T-helper 1 cell treated with Interleukin-12 subunit alpha and Interleukin-12 subunit beta and Interleukin-4 antibody, amounts not matched to agents 30 μg/mL and 1 μg/mL, for 36 hours (primary cell): ENCODE measurements around the gene SCLY.

Experiments
- H3K27ac Mint-ChIP-seq: one replicate; pipeline ENCODE4 v1.8.0; 2021; ENCODE audit warnings: mild to moderate bottlenecking, mixed read lengths
- H3K27me3 Mint-ChIP-seq: one replicate; pipeline ENCODE4 v1.8.0; 2021; ENCODE audit warnings: low read depth, mixed read lengths
- H3K36me3 Mint-ChIP-seq: one replicate; pipeline ENCODE4 v1.8.0; 2021; ENCODE audit warnings: low read depth, mixed read lengths
- H3K4me1 Mint-ChIP-seq: one replicate; pipeline ENCODE4 v1.8.0; 2021; ENCODE audit warnings: low read depth, mixed read lengths
- H3K4me3 Mint-ChIP-seq: one replicate; pipeline ENCODE4 v1.8.0; 2021; ENCODE audit warnings: mild to moderate bottlenecking, moderate library complexity, mixed read lengths
- H3K9me3 Mint-ChIP-seq: one replicate; pipeline ENCODE4 v1.8.0; 2021; ENCODE audit warnings: mixed read lengths

Gene SCLY

GRCh38 chr2:238125127-238125885 is 64.5 kb downstream of the SCLY start:
- Mint-ChIP-seq H3K36me3 (no peaks in the 10 kb centered on the region), H3K9me3 (no peaks in the 10 kb centered on the region), H3K27me3 (no peaks in the 10 kb centered on the region), H3K27ac (no peak overlapping the region), H3K4me3 (no peak overlapping the region), H3K4me1 (no peaks in the 10 kb centered on the region)

GRCh38 chr2:238126338-238126737 is 65.5 kb downstream of the SCLY start:
- Mint-ChIP-seq H3K9me3 (no peaks in the 10 kb centered on the region), H3K27me3 (no peaks in the 10 kb centered on the region), H3K27ac (no peak overlapping the region), H3K36me3 (no peaks in the 10 kb centered on the region), H3K4me3 (no peak overlapping the region), H3K4me1 (no peaks in the 10 kb centered on the region)

DNA sequence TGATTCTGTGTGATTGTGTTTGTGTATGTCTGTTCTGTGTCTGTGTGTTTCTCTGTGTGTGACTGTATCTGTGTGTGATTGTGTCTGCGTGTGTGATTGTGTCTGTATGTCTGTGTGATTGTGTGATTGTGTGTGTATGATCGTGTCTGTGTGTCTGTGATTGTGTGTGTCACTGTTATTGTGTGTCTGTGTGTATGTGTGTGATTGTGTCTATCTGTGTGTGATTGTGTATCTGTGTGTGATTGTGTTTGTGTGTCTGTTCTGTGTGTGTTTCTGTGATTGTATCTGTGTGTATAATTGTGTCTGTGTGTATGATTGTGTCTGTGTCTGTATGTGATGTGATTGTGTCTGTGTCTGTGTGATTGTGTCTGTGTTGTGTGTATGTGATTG is 66.0 kb downstream of the SCLY start:
- Mint-ChIP-seq H3K36me3 (no peaks in the 10 kb centered on the region), H3K4me3 (no peak overlapping the region), H3K27me3 (no peaks in the 10 kb centered on the region), H3K4me1 (no peaks in the 10 kb centered on the region), H3K27ac (no peak overlapping the region), H3K9me3 (no peaks in the 10 kb centered on the region)

DNA sequence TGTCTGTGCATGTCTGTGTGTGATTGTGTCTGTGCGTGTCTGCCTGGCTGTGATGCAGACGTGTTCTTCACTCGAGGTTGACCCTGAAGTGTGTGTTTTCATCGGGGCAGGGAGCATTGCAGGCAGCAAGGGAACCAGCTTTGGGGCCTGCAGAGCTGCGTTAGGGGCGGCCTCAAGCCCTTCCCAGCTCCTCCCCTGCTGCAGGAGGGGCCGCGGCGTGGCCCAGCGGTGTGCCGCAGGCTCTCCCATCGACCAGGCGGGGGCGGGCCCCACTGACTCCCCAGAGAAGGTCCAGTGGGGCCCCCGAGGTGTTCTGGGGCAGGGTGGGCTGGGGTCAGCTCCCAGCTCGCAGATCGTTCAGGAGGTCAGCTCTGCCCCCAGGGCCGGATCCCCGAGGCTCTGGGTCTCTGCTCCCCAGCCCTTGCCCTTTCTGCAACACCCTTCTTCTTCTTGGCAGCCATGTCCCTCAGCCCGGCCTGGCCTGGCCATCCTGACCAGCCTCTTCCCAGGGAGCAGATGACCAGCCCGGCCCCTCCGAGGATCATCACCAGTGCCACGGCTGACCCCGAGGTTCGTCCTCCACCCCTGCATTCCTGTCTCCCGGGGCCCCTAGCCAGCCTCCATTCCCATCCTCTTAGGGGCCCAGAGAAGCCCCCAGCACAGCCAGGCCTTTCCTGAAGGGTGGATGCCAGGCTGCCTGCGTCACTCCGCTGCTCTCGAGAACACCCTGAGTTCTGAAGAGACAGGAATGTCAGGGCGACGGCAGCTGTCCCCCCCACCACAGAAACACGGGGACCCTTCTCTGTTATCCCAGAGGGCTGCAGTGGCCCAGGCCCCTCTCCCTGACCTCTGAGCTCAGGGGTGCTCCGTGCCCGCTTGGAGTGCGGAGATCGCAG is 66.6 kb downstream of the SCLY start:
- Mint-ChIP-seq H3K36me3 (no peaks in the 10 kb centered on the region), H3K27me3 (no peaks in the 10 kb centered on the region), H3K4me3 (no peak overlapping the region), H3K27ac (no peak overlapping the region), H3K4me1 (no peaks in the 10 kb centered on the region), H3K9me3 (no peaks in the 10 kb centered on the region)

DNA sequence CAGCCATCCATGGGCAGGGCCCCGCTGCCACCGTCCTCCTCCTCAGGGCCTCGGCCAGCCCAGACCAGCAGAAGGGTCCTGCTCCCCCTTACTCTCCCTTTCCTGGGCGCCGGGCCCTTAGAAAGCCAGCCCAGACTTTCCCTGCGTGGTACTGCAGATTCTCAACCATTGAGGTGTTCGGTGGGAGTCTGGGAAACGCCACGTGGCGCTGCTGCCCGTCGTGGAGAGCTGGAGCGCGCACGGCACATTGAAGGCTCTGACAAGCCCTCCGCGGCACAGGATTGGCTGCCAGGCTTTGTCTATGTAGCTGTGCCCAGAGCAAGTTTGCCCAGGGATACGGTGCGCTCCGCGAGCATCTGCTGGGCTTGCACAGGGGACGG is 67.2 kb downstream of the SCLY start:
- H3K9me3 Mint-ChIP-seq = no peaks in the 10 kb centered on the region
- no peak overlapping the region for H3K4me3 Mint-ChIP-seq
- no peaks in the 10 kb centered on the region for H3K36me3 Mint-ChIP-seq
- H3K4me1 Mint-ChIP-seq = no peaks in the 10 kb centered on the region
- H3K27me3 Mint-ChIP-seq = no peaks in the 10 kb centered on the region
- H3K27ac Mint-ChIP-seq = no peak overlapping the region

GRCh38 chr2:238128534-238129001 is 67.8 kb downstream of the SCLY start:
- Mint-ChIP-seq H3K4me3 (no peak overlapping the region), H3K36me3 (no peaks in the 10 kb centered on the region), H3K9me3 (no peaks in the 10 kb centered on the region), H3K4me1 (no peaks in the 10 kb centered on the region), H3K27me3 (no peaks in the 10 kb centered on the region), H3K27ac (no peak overlapping the region)

GRCh38 chr2:238129166-238130010 is 68.6 kb downstream of the SCLY start:
- Mint-ChIP-seq H3K4me1 (no peaks in the 10 kb centered on the region), H3K27ac (no peak overlapping the region), H3K9me3 (no peaks in the 10 kb centered on the region), H3K27me3 (no peaks in the 10 kb centered on the region), H3K36me3 (no peaks in the 10 kb centered on the region), H3K4me3 (no peak overlapping the region)

DNA sequence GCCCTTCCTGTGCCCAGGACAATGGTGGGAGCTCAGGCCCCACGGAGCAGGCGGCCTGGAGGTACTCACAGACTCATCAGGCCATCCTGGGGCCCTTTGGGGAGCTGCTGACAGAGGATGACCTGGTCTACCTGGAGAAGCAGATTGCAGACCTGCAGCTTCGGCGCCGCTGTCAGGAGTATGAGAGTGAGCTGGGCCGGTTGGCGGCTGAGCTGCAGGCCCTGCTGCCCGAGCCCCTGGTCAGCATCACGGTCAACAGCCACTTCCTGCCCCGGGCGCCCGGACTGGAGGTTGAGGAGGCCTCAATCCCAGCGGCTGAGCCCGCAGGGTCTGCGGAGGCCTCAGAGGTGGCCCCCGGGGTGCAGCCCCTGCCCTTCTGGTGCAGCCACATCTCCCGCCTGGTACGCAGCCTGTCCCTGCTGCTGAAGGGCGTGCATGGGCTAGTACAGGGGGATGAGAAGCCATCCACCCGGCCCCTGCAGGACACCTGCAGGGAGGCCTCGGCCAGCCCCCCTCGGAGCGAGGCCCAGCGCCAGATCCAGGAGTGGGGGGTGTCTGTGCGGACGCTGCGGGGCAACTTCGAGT is 69.4 kb downstream of the SCLY start:
- no peak overlapping the region for H3K27ac Mint-ChIP-seq
- H3K27me3 Mint-ChIP-seq = no peaks in the 10 kb centered on the region
- no peak overlapping the region for H3K4me3 Mint-ChIP-seq

DNA sequence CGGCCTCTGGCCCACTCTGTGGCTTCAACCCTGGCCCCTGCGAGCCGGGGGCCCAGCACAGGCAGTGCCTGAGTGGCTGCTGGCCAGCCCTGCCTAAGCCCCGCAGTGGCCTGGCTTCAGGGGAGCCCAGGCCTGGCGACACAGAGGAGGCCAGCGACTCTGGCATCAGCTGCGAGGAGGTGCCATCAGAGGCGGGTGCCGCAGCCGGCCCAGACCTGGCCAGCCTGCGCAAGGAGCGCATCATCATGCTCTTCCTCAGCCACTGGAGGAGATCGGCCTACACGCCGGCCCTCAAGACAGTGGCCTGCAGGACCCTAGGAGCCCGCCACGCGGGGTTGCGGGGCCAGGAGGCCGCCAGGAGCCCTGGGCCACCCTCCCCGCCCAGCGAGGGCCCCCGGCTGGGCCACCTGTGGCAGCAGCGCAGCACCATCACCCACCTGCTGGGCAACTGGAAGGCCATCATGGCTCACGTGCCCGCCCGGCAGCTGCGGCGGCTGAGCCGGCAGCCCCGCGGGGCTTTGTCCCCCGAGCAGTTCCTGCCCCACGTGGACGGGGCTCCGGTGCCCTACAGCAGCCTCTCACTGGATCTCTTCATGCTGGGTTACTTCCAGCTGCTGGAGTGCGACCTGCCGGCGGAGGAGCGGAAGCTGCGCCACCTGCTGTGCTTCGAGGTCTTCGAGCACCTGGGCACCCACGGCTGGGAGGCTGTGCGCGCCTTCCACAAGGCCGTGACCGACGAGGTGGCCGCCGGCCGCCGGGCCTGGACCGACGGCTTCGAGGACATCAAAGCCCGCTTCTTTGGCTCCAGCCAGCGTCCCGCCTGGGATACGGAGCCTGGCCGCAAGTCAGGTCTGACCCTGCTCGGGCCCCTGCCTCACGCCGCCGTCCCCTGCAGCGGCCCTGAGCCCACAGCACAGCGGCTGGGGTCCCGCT is 70.2 kb downstream of the SCLY start:
- H3K36me3 Mint-ChIP-seq = no peaks in the 10 kb centered on the region
- no peak overlapping the region for H3K27ac Mint-ChIP-seq
- no peaks in the 10 kb centered on the region for H3K9me3 Mint-ChIP-seq
- no peaks in the 10 kb centered on the region for H3K4me1 Mint-ChIP-seq
- H3K4me3 Mint-ChIP-seq = no peak overlapping the region
- H3K27me3 Mint-ChIP-seq = no peaks in the 10 kb centered on the region

More for the DNA sequence above, 69.4 kb downstream of the SCLY start:
- Mint-ChIP-seq H3K36me3 (no peaks in the 10 kb centered on the region), H3K4me1 (no peaks in the 10 kb centered on the region), H3K9me3 (no peaks in the 10 kb centered on the region)

DNA sequence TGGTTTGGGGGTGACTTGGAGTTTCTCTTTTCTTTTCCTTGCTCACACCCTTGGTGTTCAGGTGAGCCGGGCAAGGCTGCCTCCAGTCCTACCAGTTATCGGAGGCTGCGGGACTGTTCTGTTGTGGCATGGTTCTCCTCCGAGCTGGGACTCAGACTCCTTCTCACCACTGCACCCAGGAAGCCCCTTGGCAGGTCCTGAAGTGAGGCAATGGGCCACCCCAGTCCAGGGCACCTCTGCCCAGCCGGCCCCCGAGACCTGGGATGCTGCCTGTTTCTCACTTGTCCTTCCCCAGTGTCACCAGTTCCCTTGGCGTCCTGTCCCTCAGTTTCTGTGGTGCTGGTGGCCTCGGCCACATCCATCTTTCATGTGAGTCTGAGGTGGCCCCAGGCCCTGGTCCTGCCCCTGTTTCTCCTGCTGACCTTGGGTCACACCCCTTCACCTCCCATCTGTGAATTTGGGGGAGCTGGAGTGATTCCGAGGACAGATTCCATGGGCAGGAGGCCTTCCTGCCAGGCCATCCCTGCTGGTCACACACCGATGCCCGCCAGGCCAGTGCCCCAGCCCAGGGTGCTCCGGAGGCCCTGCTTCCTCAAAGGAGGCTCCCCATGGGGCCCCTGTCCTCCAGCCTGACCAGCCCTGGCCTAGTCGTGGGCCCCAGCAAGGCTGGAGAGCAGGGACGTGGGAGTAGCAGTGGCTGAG is 71.1 kb downstream of the SCLY start:
- no peaks in the 10 kb centered on the region for H3K36me3 Mint-ChIP-seq
- no peaks in the 10 kb centered on the region for H3K27me3 Mint-ChIP-seq
- no peaks in the 10 kb centered on the region for H3K4me1 Mint-ChIP-seq
- no peaks in the 10 kb centered on the region for H3K9me3 Mint-ChIP-seq
- no peak overlapping the region for H3K27ac Mint-ChIP-seq
- no peak overlapping the region for H3K4me3 Mint-ChIP-seq

DNA sequence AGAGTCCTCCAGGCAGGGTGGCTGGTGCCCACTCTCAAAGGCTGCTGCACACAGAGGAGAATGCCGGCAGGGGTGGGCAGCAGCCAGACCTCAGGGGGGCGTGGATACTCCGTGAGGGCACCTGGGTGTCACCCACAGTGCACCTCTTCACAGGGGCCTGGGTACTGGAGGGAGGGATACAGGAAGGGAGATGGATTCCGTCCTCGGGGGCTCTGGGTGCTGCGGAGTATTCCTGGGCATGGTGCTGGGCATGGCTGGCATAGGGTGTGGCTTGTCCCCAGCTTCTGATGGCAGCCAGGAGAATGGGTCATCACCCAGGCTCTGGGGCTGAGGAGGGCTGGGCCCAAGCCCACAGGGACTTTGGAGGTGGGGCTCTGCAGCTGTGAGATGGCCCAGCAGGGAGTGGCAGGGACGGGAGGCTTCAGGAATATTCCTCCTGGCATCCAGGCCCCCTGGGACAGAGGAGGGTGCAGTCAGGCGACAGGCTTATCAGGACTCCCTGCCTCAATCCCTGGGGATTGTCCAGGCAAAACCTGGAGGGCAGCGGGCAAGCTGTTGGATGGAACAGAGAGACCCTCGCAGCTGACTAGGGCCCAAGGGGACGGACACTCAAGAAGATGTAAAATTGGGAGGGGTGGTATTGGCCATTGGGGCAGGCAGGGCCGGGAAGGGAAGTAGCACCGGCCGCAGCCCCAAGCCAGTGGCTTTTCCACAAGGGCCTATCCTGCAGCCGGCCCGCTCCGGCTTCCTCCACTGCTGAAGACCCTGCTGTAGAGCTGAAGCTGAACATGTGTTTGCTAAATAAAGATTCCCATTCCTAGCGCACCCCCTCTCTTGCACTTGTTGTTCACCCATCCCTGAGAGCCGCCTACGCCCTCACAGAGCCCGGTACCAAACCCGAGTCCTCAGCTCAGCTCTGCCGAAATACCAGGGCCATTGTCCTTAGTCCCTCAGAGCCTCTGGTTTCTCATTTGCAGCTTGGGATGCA is 72.0 kb downstream of the SCLY start:
- H3K4me3 Mint-ChIP-seq = no peak overlapping the region
- H3K27ac Mint-ChIP-seq = no peak overlapping the region
- no peaks in the 10 kb centered on the region for H3K36me3 Mint-ChIP-seq
- no peaks in the 10 kb centered on the region for H3K27me3 Mint-ChIP-seq
- H3K9me3 Mint-ChIP-seq = no peaks in the 10 kb centered on the region
- no peaks in the 10 kb centered on the region for H3K4me1 Mint-ChIP-seq
